Germinal center (tissue), 1 donor: ENCODE measurements around the gene GOLGA6C.
"Not testable (repeated sequence)": the region's sequence is repeated elsewhere in the genome, so short reads cannot be mapped to it uniquely, and the experiment has no call there.

Source experiments
- DNase-seq: peaks from one replicate; pipeline ENCODE4 v3.0.0; 2012; ENCODE audit warnings: mixed read lengths, low spot score

Gene GOLGA6C, protein sequence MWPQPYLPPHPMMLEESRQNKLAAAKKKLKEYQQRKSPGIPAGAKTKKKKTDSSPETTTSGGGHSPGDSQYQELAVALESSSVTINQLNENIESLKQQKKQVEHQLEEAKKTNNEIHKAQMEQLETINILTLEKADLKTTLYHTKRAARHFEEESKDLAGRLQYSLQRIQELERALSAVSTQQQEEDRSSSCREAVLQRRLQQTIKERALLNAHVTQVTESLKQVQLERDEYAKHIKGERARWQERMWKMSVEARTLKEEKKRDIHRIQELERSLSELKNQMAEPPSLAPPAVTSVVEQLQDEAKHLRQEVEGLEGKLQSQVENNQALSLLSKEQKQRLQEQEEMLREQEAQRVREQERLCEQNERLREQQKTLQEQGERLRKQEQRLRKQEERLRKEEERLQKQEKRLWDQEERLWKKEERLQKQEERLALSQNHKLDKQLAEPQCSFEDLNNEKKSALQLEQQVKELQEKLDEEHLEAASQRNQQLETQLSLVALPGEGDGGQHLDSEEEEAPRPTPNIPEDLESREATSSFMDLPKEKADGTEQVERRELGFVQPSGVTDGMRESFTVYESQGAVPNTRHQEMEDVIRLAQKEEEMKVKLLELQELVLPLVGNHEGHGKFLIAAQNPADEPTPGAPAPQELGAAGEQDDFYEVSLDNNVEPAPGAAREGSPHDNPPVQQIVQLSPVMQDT

DNA sequence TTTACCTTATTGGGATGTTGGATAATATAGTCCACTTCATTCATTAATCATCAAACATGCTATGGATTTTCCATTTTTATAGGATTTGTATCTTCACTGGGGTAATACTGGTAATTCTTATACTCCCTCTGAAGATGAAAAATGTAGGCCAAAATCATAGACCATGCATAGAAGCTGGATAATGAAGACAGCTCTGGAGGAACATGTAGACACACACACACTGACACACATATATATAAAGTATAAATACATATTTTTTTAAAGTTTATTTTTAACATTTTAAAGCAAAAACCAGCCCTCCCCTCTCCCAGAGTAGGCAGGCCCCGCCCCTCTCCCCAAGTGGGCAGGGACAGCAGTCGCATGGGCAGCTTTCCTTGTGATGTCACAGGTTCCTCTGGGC, at the start of gene GOLGA6C:
Gene GOLGA6C, plus strand, starts transcription at position 301 of the 400 bp plus-strand sequence. CDS start 265 bp downstream, outside the sequence.
- DNase-seq, result not testable (repeated sequence)

DNA sequence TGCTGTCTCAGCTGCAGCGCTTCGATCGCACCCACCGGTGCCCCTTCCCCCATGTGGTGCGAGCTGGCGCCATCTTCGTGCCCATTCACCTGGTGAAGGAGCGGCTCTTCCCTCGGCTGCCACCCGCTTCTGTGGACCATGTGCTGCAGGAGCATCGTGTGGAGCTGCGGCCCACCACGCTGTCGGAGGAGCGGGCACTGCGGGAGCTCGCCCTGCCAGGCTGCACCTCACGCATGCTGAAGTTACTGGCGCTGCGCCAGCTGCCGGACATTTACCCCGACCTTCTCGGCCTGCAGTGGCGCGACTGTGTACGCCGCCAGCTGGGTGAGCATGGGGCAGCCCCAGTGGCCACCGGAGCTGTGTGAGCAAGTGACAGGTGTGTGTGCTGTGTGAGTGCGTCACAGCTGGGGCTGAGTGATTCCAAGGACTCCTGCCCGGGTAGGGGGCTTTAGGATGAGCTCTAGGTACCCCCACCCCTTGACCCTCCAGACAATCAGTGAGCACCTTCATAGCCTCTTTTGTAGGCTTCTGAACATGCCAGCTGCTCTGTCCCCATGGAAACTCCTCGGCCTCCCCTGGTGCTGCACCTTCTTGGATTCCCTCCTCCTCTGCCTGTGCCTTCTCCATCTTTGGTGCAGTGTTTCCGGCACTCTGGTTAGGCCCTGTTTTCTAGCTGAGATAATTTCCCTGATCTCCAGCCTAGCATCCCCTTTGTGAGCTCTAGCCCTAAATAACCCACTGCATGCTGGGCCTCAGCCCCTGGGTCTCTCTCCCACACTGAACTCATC, 49.4 kb upstream of the GOLGA6C start:
- DNase-seq, result no peak

DNA sequence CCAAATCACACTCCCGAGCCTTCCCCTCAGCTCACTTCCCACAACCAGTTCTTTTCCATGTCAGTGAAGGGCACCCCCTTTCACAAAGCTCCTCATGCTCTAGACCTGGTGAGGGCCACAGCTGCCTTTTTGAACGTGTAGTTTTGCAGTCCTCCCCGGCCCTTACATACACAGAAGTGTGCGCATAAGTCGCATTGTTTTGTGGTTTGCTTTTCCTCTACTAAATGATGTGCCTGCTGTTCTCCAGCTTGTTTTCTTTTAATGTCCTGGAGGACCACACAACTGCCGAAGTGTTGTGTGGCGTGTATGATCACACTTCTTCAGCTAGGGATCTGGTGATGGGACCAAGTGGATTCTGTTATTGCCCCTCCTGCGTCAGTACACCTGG, 48.9 kb upstream of the GOLGA6C start:
- DNase-seq, result no peak

DNA sequence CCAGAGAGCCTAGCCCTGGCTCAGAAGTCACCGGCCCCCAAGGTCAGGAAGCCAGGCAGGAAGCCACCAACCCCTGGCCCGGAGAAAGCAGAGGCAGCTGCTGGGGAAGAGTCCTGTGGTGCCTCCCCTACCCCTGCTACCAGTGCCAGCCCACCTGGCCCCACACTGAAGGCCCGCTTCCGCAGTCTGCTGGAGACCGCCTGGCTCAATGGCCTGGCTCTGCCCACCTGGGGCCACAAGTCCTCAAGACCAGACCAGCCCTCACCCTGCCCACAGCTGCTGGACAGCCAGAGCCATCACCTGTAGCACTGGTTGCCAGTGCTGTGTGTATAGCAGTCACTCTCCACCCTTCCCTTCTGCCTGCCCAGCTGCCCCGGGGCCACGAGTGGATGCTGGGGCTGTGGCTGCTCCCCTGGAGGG, 47.3 kb upstream of the GOLGA6C start:
- no peak for DNase-seq

DNA sequence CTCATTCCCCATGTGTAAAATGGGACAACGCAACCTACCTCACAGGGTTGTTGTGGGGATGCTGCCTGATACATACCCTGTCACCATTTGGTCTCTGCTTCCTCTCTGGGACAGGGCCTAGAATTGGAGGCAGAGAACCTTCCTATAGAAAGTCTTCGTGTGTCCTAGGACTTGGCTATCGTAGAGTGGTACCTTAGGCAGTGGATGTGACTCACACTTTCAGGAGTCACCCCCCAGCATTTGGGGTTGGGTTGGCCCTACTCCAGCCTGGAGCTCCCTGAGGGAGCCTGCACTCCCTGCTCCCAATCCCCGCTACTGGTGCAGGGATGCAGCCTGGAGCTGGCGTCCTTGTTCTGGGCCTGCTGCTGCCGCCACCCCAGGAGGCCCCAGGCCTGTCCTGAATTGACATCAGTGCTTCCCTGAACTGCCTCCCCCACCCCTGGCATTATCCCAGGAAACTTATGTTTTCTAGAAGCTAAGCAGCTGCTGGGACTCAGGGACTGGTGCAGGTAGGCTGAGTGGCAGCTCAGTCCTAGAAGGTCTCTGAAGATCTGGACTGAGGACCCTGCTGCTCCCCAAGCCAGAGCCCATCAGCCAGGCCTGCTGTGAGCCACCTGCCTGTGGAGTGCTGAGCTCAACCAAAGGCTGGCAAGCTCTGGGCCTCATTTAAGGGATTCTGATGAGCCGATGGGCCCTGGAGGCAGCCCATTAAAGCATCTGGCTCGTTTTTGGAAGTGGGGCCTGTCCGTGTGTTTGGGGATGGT, 46.5 kb upstream of the GOLGA6C start:
- no peak for DNase-seq

DNA sequence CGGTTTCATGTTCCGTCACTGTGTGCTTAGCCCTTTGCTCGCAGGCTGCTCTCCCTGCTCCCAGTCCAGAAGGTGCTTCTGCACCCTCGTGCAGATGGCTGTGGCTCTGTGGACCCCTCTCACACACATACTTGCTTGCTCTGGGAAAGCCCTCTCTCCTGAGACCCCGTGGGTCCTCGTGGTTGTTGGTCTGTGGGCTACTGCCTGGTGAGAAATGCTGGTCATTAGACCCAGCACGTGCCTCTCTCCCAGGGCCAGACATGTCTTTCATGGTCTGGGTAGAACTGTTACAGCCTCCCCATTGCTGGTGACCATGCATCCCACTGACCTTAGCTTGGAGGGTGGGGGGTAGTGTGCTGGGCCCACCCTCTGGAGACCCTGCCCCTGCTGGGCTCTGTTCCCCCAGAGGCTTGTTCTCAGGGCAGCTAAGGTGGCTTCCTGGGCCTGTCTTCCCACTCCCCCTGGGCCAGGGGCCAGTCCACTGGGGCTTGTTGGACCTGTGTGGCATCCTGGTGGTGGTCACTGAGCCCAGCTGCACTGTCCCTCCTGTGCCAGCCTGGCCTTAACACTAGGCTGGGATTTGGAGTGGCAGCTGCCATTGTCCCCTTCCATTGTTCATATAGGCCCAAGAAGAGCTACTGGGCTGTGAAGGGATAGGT, 45.8 kb upstream of the GOLGA6C start:
- no peak for DNase-seq

DNA sequence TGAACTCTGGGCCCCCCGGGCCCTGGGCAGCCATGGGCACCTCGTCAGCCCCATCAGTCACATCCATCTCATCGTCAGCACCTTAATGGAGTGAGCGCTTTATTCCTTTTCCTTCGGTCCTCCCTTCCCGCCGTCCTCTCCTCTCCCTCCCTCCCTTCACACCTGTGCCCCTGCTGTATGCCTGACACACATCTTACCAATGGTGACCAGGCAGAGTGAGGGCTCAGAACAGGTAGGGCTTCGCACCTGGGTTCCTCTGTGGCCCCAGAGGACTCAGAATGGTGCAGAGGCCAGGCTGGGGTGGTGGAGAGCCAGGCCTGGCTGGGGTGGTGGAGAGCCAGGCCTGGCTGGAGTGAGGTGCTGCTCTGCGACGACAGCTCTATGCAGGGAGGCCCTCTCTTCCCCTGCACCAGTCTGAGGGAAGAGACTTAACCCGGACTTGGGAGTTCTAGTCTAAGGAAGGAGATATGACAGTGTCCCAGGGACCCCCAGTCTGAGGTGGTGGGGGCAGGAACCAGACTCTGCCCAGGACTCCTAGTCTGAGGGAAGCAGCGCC, 44.8 kb upstream of the GOLGA6C start:
- DNase-seq, result no peak

DNA sequence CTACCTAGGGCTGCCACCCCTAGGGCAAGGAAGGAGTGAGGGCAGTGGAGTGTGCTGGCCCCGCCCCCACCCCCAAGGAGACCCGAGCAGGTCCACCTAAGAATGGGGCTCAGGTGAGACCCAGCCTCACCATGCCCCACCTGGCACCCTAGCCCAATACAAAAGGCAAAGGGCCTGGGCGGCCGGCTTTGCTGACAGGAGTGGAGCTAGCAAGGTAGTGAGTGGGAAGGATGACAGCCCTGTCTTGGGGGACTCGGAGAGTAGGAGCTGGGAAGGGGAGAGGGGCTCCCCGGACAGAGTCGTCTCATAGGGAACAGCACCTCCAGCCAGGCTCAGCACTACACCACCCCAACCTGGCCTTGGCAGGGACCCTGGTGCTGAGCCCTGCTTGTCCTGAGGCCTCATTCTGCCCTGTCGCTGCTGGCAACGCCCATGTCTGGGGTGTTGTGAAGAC, 44.3 kb upstream of the GOLGA6C start:
- no peak for DNase-seq

DNA sequence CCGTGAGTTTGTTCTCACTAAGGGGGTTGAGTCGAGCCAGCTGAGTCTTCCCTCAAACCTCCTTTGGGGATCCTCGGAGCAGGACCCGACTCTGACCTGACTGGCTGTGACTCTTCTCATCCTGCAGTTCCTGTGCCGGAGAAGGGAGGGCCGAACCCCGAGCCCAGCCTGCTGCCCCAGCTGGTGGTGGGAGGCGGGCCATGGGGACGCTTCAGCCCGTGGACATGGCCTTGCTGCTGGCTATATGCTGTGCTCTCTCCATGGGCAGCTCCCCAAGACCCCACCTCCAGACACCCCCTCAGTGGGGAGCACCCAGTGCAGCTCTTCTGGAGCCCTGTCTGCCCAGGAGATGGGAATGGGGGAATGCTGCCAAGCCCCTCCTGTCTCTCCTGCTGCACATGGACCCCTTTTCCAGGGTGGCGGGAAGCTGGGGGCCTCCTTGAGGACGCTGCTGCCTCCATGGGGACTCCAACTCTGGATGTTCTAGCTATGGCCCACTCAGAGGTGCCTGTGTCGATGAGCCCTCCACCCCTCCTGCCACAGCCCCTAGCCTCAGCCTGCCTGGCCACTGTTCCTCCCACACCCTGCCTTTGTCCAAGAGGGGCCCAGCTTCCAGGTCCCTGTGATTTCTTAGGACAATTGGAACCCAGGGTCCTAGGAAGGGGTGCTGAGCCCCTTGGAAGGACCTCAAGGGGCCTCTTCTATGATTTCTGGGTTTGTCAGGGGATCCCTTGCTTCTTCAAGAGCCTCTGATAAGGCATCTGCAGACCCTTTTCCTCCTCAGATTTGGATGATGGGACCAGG, 43.6 kb upstream of the GOLGA6C start:
- DNase-seq, result no peak

DNA sequence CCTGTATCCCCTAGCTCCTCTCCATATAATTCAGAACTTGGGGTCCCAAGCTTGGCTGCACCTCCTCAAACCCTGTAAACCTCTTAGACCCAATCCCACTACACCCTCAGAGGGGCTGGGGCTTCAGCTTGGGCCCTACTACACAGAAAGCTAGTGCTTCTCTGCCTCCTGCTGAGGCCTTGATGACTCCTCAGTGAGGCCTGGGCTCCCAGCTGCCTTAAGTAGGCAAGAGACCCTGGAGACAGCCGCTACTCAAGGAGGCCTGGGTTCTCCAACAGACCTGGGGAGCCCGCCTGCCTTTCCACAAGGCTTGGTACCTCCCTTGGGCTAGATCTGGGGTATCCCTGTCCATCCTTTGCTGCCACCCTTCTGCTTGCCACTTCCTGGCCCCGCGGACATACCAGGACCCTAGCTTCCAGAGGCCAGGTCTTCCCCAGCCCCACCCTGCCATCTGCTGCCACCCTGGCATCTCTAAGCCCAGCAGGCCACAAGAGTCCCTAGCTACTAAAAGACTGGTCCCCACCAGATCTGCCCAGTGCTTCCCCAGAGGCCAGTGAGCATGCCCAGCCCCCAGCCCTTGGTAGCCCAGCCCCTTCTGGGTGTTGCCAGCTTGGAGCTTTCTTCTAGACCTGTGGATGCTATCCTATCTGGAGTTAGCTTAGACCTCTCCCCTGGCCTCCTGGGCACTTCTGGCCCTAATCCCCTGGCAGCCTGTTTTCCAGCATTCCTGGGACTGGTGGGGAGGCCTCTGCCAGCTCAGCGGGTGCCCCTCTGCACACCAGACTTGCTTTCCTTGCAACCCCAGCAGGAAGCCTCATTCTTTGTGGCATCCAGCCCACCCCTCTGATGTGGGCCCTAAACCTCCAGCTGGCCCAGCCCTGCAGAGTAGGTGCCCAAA, 42.8 kb upstream of the GOLGA6C start:
- no peak for DNase-seq

DNA sequence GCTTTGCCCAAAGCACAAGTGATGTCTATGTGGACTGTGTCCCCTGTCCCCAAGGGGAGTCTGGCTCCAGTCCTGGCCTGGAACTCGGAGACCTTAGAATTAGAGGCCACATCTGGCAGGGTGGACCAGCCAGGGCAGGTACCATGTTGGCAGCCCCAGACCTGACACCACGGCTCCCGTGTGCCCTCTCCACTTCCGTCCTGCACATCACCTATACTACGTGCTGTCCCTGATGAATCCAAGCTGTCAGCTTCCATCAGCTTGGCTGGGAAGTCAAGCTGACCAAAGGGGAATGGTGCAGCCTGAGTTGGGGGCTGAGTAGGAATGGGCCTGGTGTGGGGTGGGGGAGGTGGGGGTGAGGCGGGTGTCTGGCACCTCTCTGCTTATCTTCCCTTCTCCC, 41.1 kb upstream of the GOLGA6C start:
- DNase-seq, result no peak

DNA sequence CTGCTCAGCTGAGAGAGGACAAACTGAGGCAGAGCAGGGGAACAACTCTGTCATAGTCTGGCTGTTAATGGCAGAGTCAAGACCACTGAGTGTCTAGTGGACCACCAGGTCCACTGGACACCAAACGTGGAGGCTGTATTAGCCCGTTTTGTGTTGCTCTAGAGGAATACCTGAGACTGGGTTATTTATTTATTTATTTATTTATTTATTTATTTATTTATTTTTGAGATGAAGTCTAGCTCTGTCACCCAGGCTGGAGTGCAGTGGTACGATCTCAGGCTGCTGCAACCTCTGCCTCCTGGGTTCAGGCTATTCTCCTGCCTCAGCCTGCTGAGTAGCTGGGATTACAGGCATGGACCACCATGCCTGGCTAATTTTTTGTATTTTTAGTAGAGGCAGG, 40.6 kb upstream of the GOLGA6C start:
- not testable (repeated sequence) for DNase-seq

DNA sequence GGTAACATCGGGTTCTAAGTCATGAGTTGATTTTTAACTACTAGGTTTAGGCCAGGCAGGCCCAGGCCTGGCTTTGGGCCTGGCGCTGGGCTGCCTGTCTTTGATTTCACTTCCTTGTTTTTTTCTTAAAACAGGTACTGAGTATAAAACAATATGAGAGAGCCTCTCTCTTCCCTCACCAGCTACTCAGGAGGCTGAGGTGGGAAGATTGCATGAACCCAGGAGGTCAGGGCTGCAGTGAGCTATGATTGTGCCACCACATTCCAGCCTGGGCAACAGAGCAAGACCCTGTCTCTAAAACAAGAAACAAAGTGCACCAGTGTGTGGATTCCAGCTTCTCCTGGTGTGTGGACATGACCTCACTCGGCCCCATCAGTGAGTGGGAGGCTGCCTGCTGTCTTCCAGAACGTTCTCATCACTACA, 38.6 kb upstream of the GOLGA6C start:
- not testable (repeated sequence) for DNase-seq

DNA sequence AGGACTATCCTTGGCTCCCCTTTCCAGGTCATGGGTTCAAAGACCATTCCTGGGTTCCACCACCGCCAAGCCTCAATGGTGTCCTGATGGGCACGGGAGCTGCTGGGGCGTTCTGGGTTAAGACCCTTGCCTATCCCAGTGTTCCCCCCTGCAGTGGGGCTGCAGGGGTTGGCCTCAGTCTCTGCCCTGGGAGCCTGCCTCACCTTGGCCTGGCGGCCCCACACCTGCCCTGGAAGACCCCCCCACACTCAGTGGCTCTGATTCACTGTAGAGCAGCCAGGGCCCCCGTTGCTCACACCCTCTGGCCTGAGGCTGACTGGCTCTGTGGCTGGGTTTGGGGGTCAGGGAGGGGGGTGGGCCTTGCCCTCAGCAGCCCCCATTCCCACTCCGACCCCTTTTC, 34.4 kb upstream of the GOLGA6C start:
- DNase-seq, result no peak

DNA sequence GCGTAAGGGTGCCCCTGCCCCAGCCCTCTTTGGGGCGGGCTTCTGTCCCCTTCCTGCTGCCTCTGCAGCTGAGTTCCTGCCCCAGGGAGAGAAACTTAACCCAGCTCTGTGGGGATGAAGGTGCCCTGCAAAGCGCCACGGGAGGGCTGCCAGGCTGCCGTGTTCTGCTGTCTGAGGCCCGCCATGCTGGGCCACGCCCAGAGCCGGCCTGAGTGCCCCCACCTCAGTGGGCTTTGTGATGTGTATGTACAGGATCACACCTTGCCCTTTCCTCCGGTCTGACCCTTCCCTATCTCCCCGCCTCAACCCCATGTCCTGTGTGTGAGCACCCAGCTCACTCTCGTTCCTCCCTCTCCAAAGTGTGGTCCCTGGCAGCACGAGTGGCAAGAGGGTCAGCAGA, 33.9 kb upstream of the GOLGA6C start:
- no peak for DNase-seq

DNA sequence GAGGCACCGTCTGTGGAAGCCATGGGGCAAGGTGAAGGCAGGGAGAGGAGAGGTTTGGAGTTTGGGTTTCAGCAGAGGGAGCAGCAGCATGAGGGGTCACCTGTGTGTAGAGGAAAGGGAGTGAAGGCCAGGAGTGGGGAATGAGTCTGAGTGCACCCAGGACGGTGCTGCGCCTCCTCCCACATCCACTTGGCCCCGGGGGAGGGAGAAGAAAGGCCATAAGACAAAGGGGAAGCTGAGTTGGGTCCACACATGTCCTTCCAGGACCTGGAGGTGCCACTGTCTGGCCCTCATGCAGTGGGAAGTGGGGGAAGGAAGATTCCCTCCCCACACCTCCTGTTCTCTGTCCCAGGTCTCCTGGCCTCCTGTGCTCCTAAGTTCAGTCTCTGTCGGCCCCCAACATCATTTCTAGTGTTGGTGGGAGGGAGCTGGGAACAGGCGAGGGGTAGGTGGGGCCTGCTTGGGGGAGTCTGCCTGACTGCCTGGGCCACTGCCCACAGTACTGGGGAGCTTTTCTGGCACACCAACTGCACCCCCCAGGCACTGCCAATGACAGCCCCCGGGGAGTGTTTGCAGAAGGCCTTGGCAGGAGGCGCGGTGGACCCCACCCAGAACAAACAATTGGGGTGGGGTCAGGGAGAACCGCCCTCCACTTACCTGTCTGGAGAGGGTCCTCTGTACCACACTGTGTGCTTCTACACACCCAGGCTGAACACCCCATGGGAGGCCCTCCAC, 32.9 kb upstream of the GOLGA6C start:
- DNase-seq, result not testable (repeated sequence)

DNA sequence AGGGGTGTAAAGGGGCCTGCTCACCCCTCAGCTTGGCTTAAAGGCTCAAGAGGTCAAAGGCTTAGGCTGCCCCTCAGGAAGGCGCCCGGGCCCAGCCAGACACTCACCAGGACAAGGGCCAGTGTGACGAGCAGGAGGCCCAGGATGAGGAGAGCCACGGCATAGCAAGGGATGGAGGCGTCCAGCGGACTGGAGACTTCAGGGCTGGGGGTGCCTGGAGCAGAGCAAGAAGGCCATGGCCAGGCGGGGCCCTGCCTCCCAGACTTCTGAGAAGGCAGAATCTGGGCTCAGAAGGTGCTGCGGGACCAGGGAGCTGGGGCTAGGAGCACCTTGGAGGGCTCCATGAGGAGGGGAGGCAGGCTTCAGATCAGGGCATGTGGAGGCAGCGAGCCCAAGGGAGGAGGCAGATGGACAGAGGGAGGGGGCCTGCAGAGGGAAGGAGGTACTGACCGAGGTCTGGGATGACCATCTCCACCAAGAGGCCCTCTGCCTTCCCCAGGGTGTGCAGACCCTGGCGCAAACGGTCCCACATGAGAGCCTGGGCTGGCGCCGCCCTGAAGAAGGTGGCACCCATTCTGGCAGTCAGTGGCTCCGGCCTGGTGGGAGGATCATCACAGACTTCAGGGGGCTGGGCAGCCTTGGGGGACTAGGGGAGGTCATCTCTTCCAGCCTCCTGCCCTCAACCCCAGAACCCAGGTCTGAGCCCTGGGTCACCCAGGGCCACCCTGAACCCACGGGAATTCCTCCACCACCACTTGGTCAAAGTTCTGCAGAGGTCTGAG, 32.0 kb upstream of the GOLGA6C start:
- no peak for DNase-seq
